GM18909 (cell line): ENCODE measurements around the gene CDHR3.

Source experiments
- ATAC-seq: cut with Tn5 transposase; IDR thresholded peaks from one replicate; pipeline ENCODE4 v1.9.1; 2021; ENCODE audit warnings: mild to moderate bottlenecking; ENCODE audit not compliant: unreplicated experiment, poor library complexity

CDHR3 gene

GRCh38 chr7:106061301-106061979 is 98.4 kb downstream of the CDHR3 start:
- peak; percentile 28 for ATAC-seq

GRCh38 chr7:106062006-106062405 is 98.9 kb downstream of the CDHR3 start:
- ATAC-seq = no peak

GRCh38 chr7:106062521-106062931 is 99.5 kb downstream of the CDHR3 start:
- no peak for ATAC-seq

- no peak for ATAC-seq
These were observed 100.0 kb downstream of the CDHR3 start for GRCh38 chr7:106063024-106063423.

GRCh38 chr7:106063692-106064091 is 100.6 kb downstream of the CDHR3 start:
- no peak for ATAC-seq

GRCh38 chr7:106064316-106064715 is 101.3 kb downstream of the CDHR3 start:
- no peak for ATAC-seq

GRCh38 chr7:106064771-106065574 is 101.9 kb downstream of the CDHR3 start:
- ATAC-seq = no peak

GRCh38 chr7:106065575-106066500 is 102.8 kb downstream of the CDHR3 start:
- no peak for ATAC-seq

GRCh38 chr7:106067678-106068077 is 104.6 kb downstream of the CDHR3 start:
- ATAC-seq = no peak

- ATAC-seq = no peak
These were observed 105.5 kb downstream of the CDHR3 start for GRCh38 chr7:106068538-106068961.

- no peak for ATAC-seq
These were observed 105.9 kb downstream of the CDHR3 start for GRCh38 chr7:106068986-106069385.

GRCh38 chr7:106069471-106070200 is 106.6 kb downstream of the CDHR3 start:
- ATAC-seq = no peak

- no peak for ATAC-seq
These were observed 107.1 kb downstream of the CDHR3 start for GRCh38 chr7:106070201-106070551.

GRCh38 chr7:106070567-106071254 is 107.6 kb downstream of the CDHR3 start:
- ATAC-seq = no peak

GRCh38 chr7:106071356-106071998 is 108.4 kb downstream of the CDHR3 start:
- peak; percentile 96 for ATAC-seq

GRCh38 chr7:106071999-106072714 is 109.1 kb downstream of the CDHR3 start:
- peak; percentile 5 for ATAC-seq

GRCh38 chr7:106072715-106073091 is 109.6 kb downstream of the CDHR3 start:
- ATAC-seq = no peak

GRCh38 chr7:106073701-106074100 is 110.6 kb downstream of the CDHR3 start:
- ATAC-seq = no peak
